ENCODE measurements around the gene BRSK1. TPM values are rescaled to one million over a fixed set of nuclear protein-coding genes. Genes with fewer than 3 reads are reported as not detected.
"Not testable (repeated sequence)": the region's sequence is repeated elsewhere in the genome, so short reads cannot be mapped to it uniquely, and the experiment has no call there.

Gene BRSK1
- total RNA-seq, 1 donor from 2014 or later, result 0.55 TPM

GRCh38 chr19:55325172-55325571 is 41.4 kb downstream of the BRSK1 start, which contains the start of gene TMEM150B:
TSS of gene TMEM150B (minus strand) at chr19:55325341. CDS start at chr19:55321036, 4,305 bp downstream.
- ATAC-seq (peak; percentile 24), DNase-seq (ENCODE audit: low spot score) (no peak)

GRCh38 chr19:55328774-55329318 is 45.0 kb downstream of the BRSK1 start:
- not testable (repeated sequence) for ATAC-seq; DNase-seq (ENCODE audit: low spot score)

DNA sequence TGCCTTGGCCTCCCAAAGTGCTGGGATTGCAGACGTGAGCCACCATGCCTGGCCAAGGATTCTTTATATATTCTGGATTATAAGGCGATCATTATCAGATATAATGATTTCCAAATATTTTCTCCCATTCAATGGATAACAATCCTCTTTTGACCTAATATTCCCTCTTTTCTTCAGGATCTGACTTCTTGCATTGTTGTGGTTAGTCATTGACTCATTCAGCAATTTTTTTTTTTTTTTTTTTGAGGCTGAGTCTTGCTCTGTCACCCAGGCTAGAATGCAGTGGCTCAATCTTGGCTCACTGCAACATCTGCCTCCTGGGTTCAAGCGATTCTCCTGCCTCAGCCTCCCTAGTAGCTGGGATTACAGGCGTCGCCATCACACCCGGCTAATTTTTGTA is 46.0 kb downstream of the BRSK1 start:
- DNase-seq (ENCODE audit: low spot score); ATAC-seq: not testable (repeated sequence)

DNA sequence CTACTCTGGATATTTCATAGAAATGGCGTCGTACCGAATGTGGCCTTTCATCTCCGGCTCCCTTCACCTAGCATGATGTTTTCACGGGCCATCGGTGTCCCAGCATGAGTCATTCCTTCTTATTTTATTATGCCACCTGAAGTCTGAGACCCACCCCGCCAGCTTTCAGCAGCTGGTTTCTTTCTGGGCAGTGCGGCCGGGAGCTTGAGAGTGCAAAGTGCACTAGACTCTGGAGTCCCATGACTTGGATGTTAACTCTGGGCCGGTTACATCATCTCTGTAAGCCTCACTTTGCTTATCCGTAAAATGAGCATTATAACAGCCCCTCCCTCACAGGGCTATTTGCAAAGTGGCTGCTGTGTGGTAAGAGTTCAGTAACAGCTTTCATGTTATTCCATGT is 50.1 kb downstream of the BRSK1 start:
- DNase-seq (ENCODE audit: low spot score) (no peak), ATAC-seq (peak; percentile 57)

DNA sequence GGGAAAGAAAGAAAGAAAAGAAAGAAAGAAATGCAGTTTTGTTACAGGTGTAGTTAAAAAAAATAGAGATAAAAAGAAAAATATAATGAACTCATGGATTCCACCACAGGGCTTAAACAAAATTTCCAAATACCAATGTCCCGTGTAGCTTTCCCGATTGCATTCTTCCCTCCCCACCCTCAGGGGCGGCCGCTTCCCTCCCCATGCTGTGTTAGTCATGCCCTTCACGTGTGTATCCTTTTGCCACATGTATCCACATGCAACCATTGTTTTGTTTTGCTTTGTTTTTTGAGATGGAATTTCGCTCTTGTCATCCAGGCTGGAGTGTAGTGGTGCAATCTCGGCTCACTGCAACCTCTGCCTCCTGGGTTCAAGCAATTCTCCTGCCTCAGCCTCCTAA is 52.3 kb downstream of the BRSK1 start:
- no peak for DNase-seq (ENCODE audit: low spot score)
- ATAC-seq, result no peak

GRCh38 chr19:55339105-55339888 is 55.5 kb downstream of the BRSK1 start, which contains the start of gene KMT5C:
TSS of gene KMT5C (plus strand) at chr19:55339876. CDS start at chr19:55341937, 2,061 bp downstream.
- peak; percentile 86 for ATAC-seq
- DNase-seq (ENCODE audit: low spot score), result peak; percentile 100

GRCh38 chr19:55339889-55340783 is 56.3 kb downstream of the BRSK1 start:
- peak; percentile 58 for DNase-seq (ENCODE audit: low spot score)
- no peak for ATAC-seq

GRCh38 chr19:55340784-55341147 is 57.0 kb downstream of the BRSK1 start:
- no peak for ATAC-seq
- no peak for DNase-seq (ENCODE audit: low spot score)

- ATAC-seq (no peak), DNase-seq (ENCODE audit: low spot score) (no peak)
Measured at GRCh38 chr19:55341171-55341588, 57.4 kb downstream of the BRSK1 start.

DNA sequence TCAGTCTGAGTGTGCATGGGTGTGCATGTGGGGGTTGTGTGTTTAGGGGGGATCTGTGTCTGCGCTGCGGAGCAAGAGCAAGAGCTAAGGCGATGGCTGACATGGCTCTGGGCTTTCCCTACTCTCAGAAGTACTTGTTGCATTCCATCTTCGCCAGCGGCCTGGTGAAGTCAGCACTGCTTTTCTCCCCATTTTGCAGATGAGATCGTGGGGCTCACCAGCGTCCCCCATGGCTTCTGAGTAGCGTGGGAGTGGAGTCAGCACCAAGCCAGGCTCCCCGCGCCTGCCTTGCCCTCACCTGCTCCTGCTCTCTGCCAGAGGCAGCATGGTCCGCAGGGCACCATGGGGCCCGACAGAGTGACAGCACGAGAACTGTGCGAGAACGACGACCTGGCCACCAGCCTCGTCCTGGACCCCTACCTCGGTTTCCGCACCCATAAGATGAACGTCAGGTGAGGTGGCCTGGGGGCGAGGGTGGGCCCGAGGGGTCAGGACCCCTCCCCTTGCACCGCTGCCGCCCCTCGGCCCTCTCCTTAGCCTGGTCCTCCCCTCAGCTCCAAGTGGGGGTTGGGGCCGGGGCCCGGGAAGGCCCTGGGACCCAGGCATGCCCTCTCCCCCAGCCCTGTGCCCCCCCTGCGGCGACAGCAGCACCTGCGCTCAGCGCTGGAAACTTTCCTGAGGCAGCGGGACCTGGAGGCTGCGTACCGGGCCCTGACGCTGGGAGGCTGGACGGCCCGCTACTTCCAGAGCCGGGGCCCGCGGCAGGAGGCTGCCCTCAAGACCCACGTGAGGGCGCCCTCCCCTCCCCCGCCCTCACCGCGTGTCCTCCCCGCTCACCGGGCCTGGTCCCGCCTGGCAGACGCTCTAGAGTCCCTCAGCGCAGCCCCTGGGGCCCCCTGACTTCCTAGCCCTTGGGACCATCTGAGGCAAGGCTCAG is 58.1 kb downstream of the BRSK1 start:
- no peak for DNase-seq (ENCODE audit: low spot score)

GRCh38 chr19:55344444-55344843 is 60.6 kb downstream of the BRSK1 start:
- DNase-seq (ENCODE audit: low spot score), result no peak
- ATAC-seq, result no peak

More for the DNA sequence above, 58.1 kb downstream of the BRSK1 start:
- no peak for ATAC-seq

DNA sequence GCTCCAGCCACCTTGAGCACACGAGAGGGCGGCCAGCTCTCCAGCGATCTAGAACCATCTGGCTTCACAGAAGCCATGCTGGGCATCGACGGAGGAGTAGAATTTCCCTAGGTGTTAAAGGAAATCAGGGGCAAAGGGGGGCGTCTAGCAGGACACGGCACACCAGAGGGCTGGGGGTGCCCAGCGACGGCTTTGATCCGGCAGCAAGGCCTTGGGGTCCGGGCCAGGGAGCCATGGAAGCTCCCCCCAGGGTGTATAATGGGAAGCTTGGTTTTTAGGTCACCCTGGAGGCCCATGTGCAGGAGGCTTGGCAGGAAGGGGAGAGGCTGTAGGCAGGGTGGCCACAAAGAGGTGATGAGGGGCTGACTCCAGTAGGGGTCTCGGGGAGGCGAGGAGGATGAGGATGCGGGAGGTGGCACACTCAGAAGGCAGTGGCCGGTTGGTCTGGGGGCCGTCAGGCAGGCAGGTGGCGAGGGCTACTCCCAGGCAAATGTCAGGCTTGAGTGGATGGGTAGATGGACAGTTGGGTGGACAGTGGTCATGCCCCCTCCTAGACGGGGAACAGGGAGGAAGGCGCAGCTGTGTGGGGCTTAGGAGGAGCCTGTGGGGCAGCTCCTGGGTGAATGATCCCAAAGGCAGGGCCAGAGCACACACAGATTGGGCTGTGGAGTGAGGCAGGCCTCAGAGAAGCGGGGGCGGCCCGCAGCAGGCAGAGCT is 61.5 kb downstream of the BRSK1 start:
- DNase-seq (ENCODE audit: low spot score), result no peak
- no peak for ATAC-seq

DNA sequence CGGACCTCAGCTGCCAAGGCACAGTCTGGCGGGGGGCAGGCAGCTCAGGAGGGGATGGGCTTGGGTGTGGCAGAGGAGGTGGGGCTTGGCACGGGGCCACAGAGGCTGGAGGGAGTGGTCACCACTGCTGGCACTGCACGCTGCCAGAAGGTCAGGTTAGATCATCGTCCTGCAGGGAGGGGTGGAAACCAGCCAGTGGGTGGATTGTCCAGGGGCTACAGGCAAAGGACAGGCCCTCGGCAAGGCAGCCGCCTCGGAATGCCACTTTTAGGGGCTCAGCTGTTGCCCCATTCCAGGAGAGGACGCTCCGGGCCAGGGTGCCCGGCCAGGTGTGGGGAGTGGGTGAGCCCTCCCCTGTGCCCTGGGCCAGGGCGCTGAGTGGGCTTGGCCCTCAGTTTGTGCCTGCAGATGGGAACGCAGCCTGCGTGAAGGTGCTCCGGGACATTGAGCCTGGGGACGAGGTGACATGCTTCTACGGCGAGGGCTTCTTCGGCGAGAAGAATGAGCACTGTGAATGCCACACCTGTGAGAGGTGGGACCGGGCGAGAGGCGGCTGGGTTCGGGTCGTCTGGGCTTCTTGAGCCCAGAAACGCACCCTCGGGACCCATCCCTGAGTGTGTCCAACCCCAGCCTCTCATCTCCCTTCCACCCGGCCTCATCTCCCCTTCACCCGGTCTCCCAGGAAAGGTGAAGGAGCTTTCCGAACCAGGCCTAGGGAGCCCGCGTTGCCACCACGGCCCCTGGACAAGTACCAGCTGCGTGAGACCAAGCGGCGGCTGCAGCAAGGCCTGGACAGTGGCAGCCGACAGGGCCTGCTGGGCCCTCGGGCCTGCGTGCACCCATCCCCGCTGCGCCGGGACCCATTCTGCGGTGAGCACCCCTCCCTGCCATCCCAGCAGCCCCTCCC is 62.3 kb downstream of the BRSK1 start:
- peak; percentile 18 for ATAC-seq
- no peak for DNase-seq (ENCODE audit: low spot score)

- ATAC-seq, result no peak
Measured at GRCh38 chr19:55346725-55347441, 63.1 kb downstream of the BRSK1 start.

DNA sequence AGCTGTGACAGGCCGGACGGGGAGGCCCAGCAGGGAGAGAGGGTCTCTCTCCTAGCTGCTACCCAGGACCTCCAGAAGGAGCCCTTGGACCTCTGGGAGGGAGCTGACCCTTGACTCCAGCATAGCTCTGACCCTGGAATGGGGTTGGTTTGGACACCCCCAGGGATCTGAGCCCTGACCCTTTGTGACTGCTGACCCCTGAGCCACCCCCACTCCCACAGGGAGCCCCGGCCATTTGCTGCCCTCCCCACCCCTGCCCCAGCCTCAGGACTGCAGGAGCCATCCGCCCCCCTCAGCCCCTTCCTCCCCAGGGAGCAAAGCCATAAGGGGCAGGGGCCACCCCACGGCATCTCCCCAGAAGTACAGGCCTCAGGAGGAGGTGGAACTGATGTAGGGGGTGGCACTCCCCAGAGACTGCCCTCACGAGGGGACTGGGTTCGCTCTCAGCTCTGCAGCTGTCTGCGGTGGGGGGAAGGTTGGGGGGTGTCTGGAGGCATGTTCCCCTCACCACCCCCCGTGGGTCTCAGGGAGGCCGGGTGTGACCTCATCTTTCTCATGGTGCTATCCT is 63.7 kb downstream of the BRSK1 start:
- ATAC-seq (no peak), DNase-seq (ENCODE audit: low spot score) (no peak)

More at GRCh38 chr19:55346725-55347441, 63.1 kb downstream of the BRSK1 start:
- no peak for DNase-seq (ENCODE audit: low spot score)

GRCh38 chr19:55348317-55349034 is 64.7 kb downstream of the BRSK1 start:
- DNase-seq (ENCODE audit: low spot score) (no peak), ATAC-seq (no peak)
